GM23338 (cell line): ENCODE data around the gene GLI1. TPM values are rescaled to one million over a fixed set of nuclear protein-coding genes. Genes with fewer than 3 reads are reported as not detected.
"Not testable (repeated sequence)": the region's sequence is repeated elsewhere in the genome, so short reads cannot be mapped to it uniquely, and the experiment has no call there.

Source experiments
- ATAC-seq: fragments of 200-7000 bp; cut with Tn5 transposase; 3 replicates; pipeline ENCODE4 v1.9.1; 2020
- DNase-seq: peaks from one replicate; pipeline ENCODE4 v3.0.0-alpha.2; 2015; ENCODE audit warnings: low spot score
- H2AFZ ChIP-seq: fragments of 200-600 bp; sonication (generic); 2 replicates; pipeline ENCODE4 v1.8.0; 2016; ENCODE audit warnings: antibody characterized with exemption, mild to moderate bottlenecking, moderate library complexity
- H3F3A ChIP-seq: fragments of 200-600 bp; sonication (generic); replicated peaks from 2 replicates; pipeline ENCODE4 v1.8.0; 2017; ENCODE audit warnings: antibody characterized with exemption, mixed run types, low read depth
- H3K27ac ChIP-seq: fragments of 200-600 bp; sonication (generic); 2 replicates; pipeline ENCODE4 v1.6.1; 2016; ENCODE audit warnings: low read depth
- H3K27me3 ChIP-seq: fragments of 200-600 bp; sonication (generic); 2 replicates; pipeline ENCODE4 v1.8.0; 2016; ENCODE audit warnings: mild to moderate bottlenecking, mixed run types, moderate library complexity; ENCODE audit not compliant: insufficient read depth
- H3K36me3 ChIP-seq: fragments of 200-600 bp; sonication (generic); 2 replicates; pipeline ENCODE4 v1.8.0; 2016; ENCODE audit warnings: mild to moderate bottlenecking; ENCODE audit not compliant: insufficient read depth
- H3K4me1 ChIP-seq: fragments of 200-600 bp; sonication (generic); 2 replicates; pipeline ENCODE4 v1.8.0; 2016; ENCODE audit warnings: mild to moderate bottlenecking, moderate library complexity; ENCODE audit not compliant: insufficient read depth
- H3K4me2 ChIP-seq: fragments of 200-600 bp; sonication (generic); 2 replicates; pipeline ENCODE4 v1.7.1; 2017; ENCODE audit warnings: mixed run types
- H3K4me3 ChIP-seq: fragments of 200-600 bp; sonication (generic); 2 replicates; pipeline ENCODE4 v1.6.1; 2016; ENCODE audit warnings: mixed run types
- H3K79me2 ChIP-seq: fragments of 200-600 bp; sonication (generic); replicated peaks from 2 replicates; pipeline ENCODE4 v1.8.0; 2017; ENCODE audit warnings: mild to moderate bottlenecking; ENCODE audit not compliant: insufficient read depth
- H3K9me2 ChIP-seq: fragments of 200-600 bp; sonication (generic); 2 replicates; pipeline ENCODE4 v1.8.0; 2017; ENCODE audit not compliant: insufficient read depth
- H4K20me1 ChIP-seq: fragments of 200-600 bp; sonication (generic); replicated peaks from 2 replicates; pipeline ENCODE4 v1.8.0; 2017; ENCODE audit warnings: mild to moderate bottlenecking; ENCODE audit not compliant: insufficient read depth
- H3K27ac Mint-ChIP-seq: 2 replicates; pipeline ENCODE4 v1.8.0; 2020; ENCODE audit warnings: inconsistent platforms, mild to moderate bottlenecking, moderate library complexity, mixed read lengths
- H3K27me3 Mint-ChIP-seq: 3 replicates; pipeline ENCODE4 v1.8.0; 2022; ENCODE audit warnings: low read depth, mild to moderate bottlenecking, moderate library complexity, mixed read lengths, inconsistent platforms; ENCODE audit not compliant: insufficient read depth, poor library complexity
- H3K36me3 Mint-ChIP-seq: 3 replicates; pipeline ENCODE4 v1.8.0; 2021; ENCODE audit warnings: low read depth, mild to moderate bottlenecking, inconsistent platforms, moderate library complexity, mixed read lengths
- H3K4me1 Mint-ChIP-seq: 3 replicates; pipeline ENCODE4 v1.8.0; 2020; ENCODE audit warnings: mild to moderate bottlenecking, inconsistent platforms, mixed read lengths
- H3K4me3 Mint-ChIP-seq: 3 replicates; pipeline ENCODE4 v1.8.0; 2021; ENCODE audit warnings: moderate library complexity, mild to moderate bottlenecking, inconsistent platforms, mixed read lengths
- H3K9me3 Mint-ChIP-seq: 3 replicates; pipeline ENCODE4 v1.8.0; 2020; ENCODE audit warnings: moderate library complexity, mild to moderate bottlenecking, inconsistent platforms, mixed read lengths
- EZH2phosphoT487 ChIP-seq: fragments of 200-600 bp; sonication (generic); IDR thresholded peaks from one replicate; pipeline ENCODE4 v1.8.1; 2018; ENCODE audit warnings: antibody characterized with exemption; ENCODE audit not compliant: unreplicated experiment
- NANOG ChIP-seq: IDR thresholded peaks from 2 replicates; pipeline ENCODE4 v1.6.1; 2016; ENCODE audit warnings: antibody characterized with exemption, borderline replicate concordance
- ZNF462 ChIP-seq: fragments of 250-450 bp; sonication (Bioruptor Pico); IDR thresholded peaks from 2 replicates; pipeline ENCODE4 v1.5.0; 2020; ENCODE audit warnings: mild to moderate bottlenecking, moderate library complexity
- polyA plus RNA-seq: library from polyadenylated mRNA; unstranded; fragments of >200 nt; fragmentation: Nextera tagmentation; extraction: Ambion mirVana; gene quantifications from 2 replicates; pipeline ENCODE4 v1.2.1, GENCODE V29; 2016
- total RNA-seq: library from RNA; depleted of rRNA; stranded (reverse); fragments of >200 nt; shearing (Covaris generic); gene quantifications from 2 replicates; pipeline ENCODE4 v1.2.3, GENCODE V29; 2014
- TF ChIP-seq, protein P1 (sequence below), 2 experiments: fragments of 200-600 bp in 1 of 2; sonication (generic) in 1 of 2; conservative IDR thresholded peaks; 2 replicates each; pipeline versions ENCODE4 v1.5.1 to v1.6.1; 2016 to 2017; ENCODE audit warnings: antibody characterized with exemption in 2 of 2, low read depth in 2 of 2, mild to moderate bottlenecking in 2 of 2, moderate library complexity in 1 of 2

GLI1 gene
- total and polyA plus RNA-seq, 2 experiments from 2014 or later = 5.6 to 18.1 TPM

DNA sequence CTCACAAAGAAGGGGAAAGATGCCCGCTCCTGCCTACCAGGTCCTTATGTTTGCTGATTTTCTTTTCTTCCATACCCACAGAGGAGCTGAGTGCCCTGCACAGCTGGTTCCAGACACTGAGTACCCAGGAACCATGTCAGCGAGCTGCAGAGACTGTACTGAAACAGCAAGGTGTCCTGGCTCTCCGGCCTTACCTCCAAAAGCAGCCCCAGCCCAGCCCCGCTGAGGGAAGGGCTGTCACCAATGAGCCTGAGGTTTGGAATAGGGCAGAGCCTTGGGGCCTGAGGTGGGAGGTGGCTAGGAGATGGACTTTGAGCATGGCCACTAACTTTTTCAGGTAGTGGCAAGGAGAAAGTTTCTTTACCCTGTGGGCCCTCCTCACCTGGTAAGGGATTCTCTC is 30.5 kb downstream of the GLI1 start:
- Mint-ChIP-seq H3K9me3 (no peaks in the 10 kb centered on the region), H3K4me3 (peak overlapping the region; percentile 88; the same call in 1 of the 3 replicates), H3K27me3 (peaks cover 17% of the 10 kb centered on the region), H3K27ac (no peak overlapping the region), H3K36me3 (peaks cover 67% of the 10 kb centered on the region), H3K4me1 (peaks cover 10% of the 10 kb centered on the region)
- Histone ChIP-seq H3K79me2 (peaks cover 38% of the 10 kb centered on the region), H2AFZ (no peak overlapping the region), H3K27ac (0 out of 2 replicates have a peak overlapping the region, but pooled peaks have one; percentile 19), H3K4me2 (no peak overlapping the region), H3K4me1 (no peaks in the 10 kb centered on the region; the same call in 1 of the 2 replicates), H3K27me3 (no peaks in the 10 kb centered on the region), H3K4me3 (no peak overlapping the region), H3K36me3 (peaks cover 51% of the 10 kb centered on the region), H3K9me2 (no peaks in the 10 kb centered on the region), H4K20me1 (peaks cover 34% of the 10 kb centered on the region), H3F3A (peaks cover 42% of the 10 kb centered on the region)
- TF ChIP-seq EZH2phosphoT487 (no peak), ZNF462 (CRISPR knock-in tag) (no peak)
- no peak for ATAC-seq
- no peak for DNase-seq

DNA sequence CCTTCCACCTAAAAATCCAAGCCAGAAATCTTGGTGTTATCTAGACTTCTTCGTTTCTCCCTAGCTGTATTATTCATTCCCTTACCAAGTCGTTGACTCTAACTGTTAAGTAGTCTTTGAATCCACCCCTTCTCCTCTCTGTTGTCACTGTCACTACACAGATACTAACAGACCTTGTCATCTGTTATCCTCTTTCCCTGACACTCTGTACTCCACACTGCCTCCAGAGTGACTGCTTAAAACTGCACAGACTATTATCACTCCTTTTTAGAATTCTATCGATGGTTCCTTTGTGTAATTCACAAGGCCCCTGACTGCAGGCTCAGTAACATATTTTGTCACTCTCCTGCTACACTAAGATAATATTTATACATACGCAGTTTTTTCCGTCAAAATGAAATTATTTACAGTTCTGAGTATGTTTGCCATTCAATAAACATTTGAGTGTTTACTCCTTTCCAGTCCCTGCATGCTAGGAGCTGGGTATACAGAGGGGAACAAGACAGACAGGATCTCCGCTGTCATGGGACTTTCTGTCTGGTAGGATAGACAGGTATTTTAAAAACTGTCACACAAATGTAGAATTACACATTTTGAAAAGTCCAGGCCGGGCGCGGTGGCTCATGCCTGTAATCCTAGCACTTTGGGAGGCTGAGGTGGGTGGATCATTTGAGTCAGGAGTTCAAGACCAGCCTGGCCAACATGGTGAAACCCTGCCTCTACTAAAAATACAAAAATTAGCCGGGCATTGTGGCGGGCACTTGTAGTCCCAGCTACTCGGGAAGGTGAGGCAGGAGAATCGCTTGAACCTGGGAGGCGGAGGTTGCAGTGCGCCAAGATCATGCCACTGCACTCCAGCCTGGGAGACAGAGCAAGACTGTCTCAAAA is 32.1 kb downstream of the GLI1 start:
- H3F3A ChIP-seq = peaks cover 43% of the 10 kb centered on the region
- peaks cover 38% of the 10 kb centered on the region for H3K79me2 ChIP-seq
- H3K9me3 Mint-ChIP-seq = no peaks in the 10 kb centered on the region
- H3K27me3 ChIP-seq = no peaks in the 10 kb centered on the region
- H3K4me2 ChIP-seq = no peak overlapping the region
- H3K4me3 ChIP-seq = no peak overlapping the region
- peaks cover 10% of the 10 kb centered on the region for H3K4me1 Mint-ChIP-seq
- H3K36me3 Mint-ChIP-seq = peaks cover 82% of the 10 kb centered on the region
- H3K9me2 ChIP-seq = no peaks in the 10 kb centered on the region
- peaks cover 19% of the 10 kb centered on the region for H3K27me3 Mint-ChIP-seq
- H3K27ac Mint-ChIP-seq = peak overlapping the region; percentile 5; the same call in 1 of the 2 replicates
- no peak overlapping the region for H3K27ac ChIP-seq
- H2AFZ ChIP-seq = no peak overlapping the region
- peaks cover 37% of the 10 kb centered on the region for H4K20me1 ChIP-seq
- H3K4me3 Mint-ChIP-seq = peak overlapping the region; percentile 1; the same call in 2 of the 3 replicates
- TF ChIP-seq, protein P1, sequence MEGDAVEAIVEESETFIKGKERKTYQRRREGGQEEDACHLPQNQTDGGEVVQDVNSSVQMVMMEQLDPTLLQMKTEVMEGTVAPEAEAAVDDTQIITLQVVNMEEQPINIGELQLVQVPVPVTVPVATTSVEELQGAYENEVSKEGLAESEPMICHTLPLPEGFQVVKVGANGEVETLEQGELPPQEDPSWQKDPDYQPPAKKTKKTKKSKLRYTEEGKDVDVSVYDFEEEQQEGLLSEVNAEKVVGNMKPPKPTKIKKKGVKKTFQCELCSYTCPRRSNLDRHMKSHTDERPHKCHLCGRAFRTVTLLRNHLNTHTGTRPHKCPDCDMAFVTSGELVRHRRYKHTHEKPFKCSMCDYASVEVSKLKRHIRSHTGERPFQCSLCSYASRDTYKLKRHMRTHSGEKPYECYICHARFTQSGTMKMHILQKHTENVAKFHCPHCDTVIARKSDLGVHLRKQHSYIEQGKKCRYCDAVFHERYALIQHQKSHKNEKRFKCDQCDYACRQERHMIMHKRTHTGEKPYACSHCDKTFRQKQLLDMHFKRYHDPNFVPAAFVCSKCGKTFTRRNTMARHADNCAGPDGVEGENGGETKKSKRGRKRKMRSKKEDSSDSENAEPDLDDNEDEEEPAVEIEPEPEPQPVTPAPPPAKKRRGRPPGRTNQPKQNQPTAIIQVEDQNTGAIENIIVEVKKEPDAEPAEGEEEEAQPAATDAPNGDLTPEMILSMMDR (conservative IDR thresholded peaks at IDR 0.05; ENCODE audit: low read depth in 2 of 2) = peak in 1 of 2 experiments; percentile 25; a peak in 1 of 4 replicates
- no peak for TF ChIP-seq NANOG
- no peaks in the 10 kb centered on the region; the same call in 1 of the 2 replicates for H3K4me1 ChIP-seq
- peaks cover 61% of the 10 kb centered on the region for H3K36me3 ChIP-seq
- ATAC-seq (no peak), DNase-seq (peak; percentile 24)

DNA sequence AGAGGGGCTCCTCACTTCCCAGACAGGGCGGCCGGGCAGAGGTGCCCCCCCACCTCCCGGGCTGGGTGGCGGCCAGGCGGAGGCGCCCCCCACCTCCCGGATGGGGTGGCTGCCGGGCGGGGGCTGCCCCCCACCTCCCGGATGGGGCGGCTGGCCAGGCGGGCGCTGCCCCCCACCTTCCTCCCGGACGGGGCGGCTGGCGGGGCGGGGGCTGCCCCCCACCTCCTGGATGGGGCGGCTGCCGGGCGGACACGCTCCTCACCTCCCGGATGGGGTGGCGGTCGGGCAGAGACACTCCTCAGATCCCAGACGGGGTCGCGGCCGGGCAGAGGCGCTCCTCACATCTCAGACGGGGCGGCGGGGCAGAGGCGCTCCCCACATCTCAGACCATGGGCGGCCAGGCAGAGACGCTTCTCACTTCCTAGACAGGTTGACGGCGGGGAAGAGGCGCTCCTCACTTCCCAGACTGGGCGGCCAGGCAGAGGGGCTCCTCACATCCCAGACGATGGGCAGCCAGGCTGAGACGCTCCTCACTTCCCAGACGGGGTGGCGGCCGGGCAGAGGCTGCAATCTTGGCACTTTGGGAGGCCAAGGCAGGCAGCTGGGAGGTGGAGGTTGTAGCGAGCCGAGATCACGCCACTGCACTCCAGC is 35.6 kb downstream of the GLI1 start:
- not testable (repeated sequence) for H3K9me2 ChIP-seq, H3K9me3 Mint-ChIP-seq, H3K27me3 ChIP-seq, H3K4me1 ChIP-seq, H3K27ac Mint-ChIP-seq, H2AFZ ChIP-seq, H3K4me1 Mint-ChIP-seq, H3K4me3 ChIP-seq, DNase-seq, H3K4me2 ChIP-seq, ATAC-seq, H3K27ac ChIP-seq, H3K4me3 Mint-ChIP-seq
- Histone ChIP-seq H4K20me1 (peaks cover 41% of the 10 kb centered on the region), H3F3A (peaks cover 42% of the 10 kb centered on the region), H3K79me2 (peaks cover 30% of the 10 kb centered on the region), H3K36me3 (peaks cover 75% of the 10 kb centered on the region)
- Mint-ChIP-seq H3K36me3 (peaks cover 92% of the 10 kb centered on the region), H3K27me3 (peaks cover 13% of the 10 kb centered on the region)
